ENCODE data around the gene EMX2.

The EMX2 gene

DNA sequence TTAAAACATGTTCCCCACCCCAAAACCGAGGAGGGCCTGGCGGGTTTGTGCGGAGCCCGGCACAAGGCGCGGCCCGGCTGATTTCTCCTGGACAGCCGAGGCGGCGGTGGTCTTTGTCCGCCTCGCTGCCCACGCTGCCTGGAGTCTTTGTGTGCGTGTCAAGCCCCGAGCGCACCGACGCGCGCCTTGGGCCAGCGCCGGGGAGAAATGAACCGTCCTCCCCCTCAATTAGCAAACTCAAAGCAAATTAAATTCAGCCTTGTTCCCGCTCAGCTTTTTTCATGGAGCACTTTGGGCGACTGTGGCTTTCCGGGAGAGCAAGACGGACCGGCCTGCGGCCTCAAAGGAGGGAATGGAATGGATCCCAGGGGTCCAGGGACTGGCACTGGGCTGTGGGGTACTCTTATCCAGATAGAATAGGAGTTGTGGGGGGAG, 4.1 kb downstream of the EMX2 start:
- ChIA-PET POLR2A (no interaction called here), CTCF (no interaction called here)
- TF ChIP-seq FOXA1 (IDR thresholded peaks at IDR 0.05) = no peak
- TF ChIP-seq TARDBP (IDR thresholded peaks at IDR 0.05) = no peak
- no peak for TF ChIP-seq ZNF384 (IDR thresholded peaks at IDR 0.05)
- DNase-seq (ENCODE audit: extremely low spot score) = no peak

DNA sequence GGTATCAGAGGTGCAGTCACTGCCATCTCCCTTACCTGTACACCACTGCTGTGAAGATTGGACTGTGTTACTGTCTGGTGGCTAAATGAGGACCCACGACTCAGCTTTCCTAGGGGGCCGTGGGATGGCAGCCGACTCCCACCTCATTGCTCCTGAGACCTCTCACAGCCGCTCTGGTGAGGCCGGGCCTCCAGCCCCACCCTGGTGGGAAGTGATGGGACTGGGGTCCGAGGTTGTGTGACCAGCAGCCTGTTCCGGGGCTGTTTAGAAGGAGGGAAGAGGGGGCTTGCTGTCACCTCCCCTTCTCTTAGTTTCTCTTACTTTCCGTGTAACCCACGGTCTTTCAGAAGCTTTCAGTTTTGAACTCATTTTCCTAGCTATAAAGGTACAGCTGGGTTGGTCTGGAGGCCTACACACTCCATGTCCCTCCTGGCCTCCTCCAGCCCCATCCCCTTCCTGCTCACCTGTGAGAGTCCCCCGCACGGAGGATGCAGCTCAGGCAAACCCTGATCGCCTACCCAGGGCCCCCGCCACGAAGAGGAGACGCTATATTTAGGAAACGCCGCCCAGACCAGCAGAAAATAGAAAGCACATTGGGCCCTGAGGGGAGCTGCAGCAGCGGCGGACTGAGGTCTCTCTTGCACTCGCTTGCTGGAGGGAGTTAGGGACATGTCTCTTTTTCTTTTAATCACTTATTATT, 4.6 kb downstream of the EMX2 start:
- TF ChIP-seq ELF4 (IDR thresholded peaks at IDR 0.05) (no peak), LEF1 (IDR thresholded peaks at IDR 0.05; ENCODE audit: borderline replicate concordance) (no peak), NFRKB (IDR thresholded peaks at IDR 0.05) (no peak), L3MBTL2 (conservative IDR thresholded peaks at IDR 0.05) (no peak), FOXK2 (IDR thresholded peaks at IDR 0.05) (no peak), CTBP1 (IDR thresholded peaks at IDR 0.05; ENCODE audit: borderline replicate concordance) (no peak)
- ChIA-PET CTCF (no interaction called here), POLR2A (no interaction called here)
- no peak for DNase-seq (ENCODE audit: extremely low spot score)

DNA sequence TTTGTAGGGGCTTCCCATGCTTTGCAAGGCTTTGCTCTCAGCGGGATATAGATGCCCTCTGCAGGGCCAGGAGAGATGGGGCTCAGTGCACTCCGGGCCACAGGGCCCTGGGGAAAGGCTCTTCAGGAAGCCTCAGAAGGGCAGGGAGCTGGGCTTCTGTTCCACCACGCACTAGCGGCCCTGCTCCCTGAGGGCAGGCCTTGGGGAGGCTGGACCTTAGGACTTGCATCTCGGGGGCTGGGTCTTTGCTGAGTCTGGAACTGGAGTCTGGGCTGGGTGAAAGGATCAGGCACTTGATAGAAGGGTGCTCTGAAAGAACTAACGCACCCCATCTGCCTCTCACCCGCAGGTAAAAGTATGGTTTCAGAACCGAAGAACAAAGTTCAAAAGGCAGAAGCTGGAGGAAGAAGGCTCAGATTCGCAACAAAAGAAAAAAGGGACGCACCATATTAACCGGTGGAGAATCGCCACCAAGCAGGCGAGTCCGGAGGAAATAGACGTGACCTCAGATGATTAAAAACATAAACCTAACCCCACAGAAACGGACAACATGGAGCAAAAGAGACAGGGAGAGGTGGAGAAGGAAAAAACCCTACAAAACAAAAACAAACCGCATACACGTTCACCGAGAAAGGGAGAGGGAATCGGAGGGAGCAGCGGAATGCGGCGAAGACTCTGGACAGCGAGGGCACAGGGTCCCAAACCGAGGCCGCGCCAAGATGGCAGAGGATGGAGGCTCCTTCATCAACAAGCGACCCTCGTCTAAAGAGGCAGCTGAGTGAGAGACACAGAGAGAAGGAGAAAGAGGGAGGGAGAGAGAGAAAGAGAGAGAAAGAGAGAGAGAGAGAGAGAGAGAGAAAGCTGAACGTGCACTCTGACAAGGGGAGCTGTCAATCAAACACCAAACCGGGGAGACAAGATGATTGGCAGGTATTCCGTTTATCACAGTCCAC, 5.4 kb downstream of the EMX2 start:
- DNase-seq (ENCODE audit: extremely low spot score) = no peak
- CTCF ChIA-PET = no interaction called here
- TF ChIP-seq, protein P1, sequence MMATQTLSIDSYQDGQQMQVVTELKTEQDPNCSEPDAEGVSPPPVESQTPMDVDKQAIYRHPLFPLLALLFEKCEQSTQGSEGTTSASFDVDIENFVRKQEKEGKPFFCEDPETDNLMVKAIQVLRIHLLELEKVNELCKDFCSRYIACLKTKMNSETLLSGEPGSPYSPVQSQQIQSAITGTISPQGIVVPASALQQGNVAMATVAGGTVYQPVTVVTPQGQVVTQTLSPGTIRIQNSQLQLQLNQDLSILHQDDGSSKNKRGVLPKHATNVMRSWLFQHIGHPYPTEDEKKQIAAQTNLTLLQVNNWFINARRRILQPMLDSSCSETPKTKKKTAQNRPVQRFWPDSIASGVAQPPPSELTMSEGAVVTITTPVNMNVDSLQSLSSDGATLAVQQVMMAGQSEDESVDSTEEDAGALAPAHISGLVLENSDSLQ (IDR thresholded peaks at IDR 0.05) = peak; percentile 95
- no peak for TF ChIP-seq BHLHE40 (IDR thresholded peaks at IDR 0.05; ENCODE audit: borderline replicate concordance)
- TF ChIP-seq ZNF384 (IDR thresholded peaks at IDR 0.05) = no peak
- no peak for TF ChIP-seq NFRKB (IDR thresholded peaks at IDR 0.05)
- no peak for TF ChIP-seq L3MBTL2 (conservative IDR thresholded peaks at IDR 0.05)
- no peak for TF ChIP-seq SP1 (IDR thresholded peaks at IDR 0.05)
- no peak for TF ChIP-seq TARDBP (IDR thresholded peaks at IDR 0.05)
- TF ChIP-seq FOXK2 (IDR thresholded peaks at IDR 0.05) = no peak
- POLR2A ChIA-PET = no interaction called here

DNA sequence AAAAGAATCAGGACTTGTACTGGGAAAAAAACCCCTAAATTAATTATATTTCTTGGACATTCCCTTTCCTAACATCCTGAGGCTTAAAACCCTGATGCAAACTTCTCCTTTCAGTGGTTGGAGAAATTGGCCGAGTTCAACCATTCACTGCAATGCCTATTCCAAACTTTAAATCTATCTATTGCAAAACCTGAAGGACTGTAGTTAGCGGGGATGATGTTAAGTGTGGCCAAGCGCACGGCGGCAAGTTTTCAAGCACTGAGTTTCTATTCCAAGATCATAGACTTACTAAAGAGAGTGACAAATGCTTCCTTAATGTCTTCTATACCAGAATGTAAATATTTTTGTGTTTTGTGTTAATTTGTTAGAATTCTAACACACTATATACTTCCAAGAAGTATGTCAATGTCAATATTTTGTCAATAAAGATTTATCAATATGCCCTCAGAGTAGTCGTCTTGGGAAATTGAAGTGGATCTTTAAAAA, 6.6 kb downstream of the EMX2 start:
- TF ChIP-seq NFRKB (IDR thresholded peaks at IDR 0.05) (no peak), FOXK2 (IDR thresholded peaks at IDR 0.05) (no peak)
- no peak for DNase-seq (ENCODE audit: extremely low spot score)
- CTCF ChIA-PET = no interaction called here
- POLR2A ChIA-PET = no interaction called here

DNA sequence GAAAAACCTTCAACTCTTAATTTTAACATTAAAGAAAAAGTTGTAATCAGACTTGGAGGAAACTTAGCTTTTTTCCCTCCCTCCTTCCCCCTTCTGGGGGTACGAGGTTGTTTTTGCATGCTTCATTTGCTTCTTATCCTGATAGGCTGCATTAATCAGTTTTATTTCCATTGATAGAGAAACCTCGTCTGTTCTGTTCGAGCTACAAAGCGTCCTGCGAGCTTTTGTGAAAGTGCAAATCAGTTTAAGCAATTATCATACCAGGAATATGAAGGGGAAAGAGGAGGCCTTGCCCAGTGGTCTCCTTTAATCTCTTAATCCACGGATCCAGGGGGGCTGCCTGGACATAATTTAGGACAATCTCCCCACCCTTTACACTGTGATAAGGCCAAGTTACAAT, 7.5 kb downstream of the EMX2 start:
- POLR2A ChIA-PET = no interaction called here
- CTCF ChIA-PET = no interaction called here
- no peak for DNase-seq (ENCODE audit: extremely low spot score)
- TF ChIP-seq TARDBP (IDR thresholded peaks at IDR 0.05) (no peak), FOXA1 (IDR thresholded peaks at IDR 0.05) (no peak), FOXM1 (IDR thresholded peaks at IDR 0.05; ENCODE audit: borderline replicate concordance) (no peak), SP1 (IDR thresholded peaks at IDR 0.05) (no peak), LEF1 (IDR thresholded peaks at IDR 0.05; ENCODE audit: borderline replicate concordance) (no peak), ZNF384 (IDR thresholded peaks at IDR 0.05) (no peak), CTBP1 (IDR thresholded peaks at IDR 0.05; ENCODE audit: borderline replicate concordance) (no peak), L3MBTL2 (conservative IDR thresholded peaks at IDR 0.05) (no peak), BHLHE40 (IDR thresholded peaks at IDR 0.05; ENCODE audit: borderline replicate concordance) (no peak), SUZ12 (IDR thresholded peaks at IDR 0.05) (no peak), NFRKB (IDR thresholded peaks at IDR 0.05) (no peak), ARNT (IDR thresholded peaks at IDR 0.05) (no peak), ELF4 (IDR thresholded peaks at IDR 0.05) (no peak)
- TF ChIP-seq, protein P1 (IDR thresholded peaks at IDR 0.05) = no peak

DNA sequence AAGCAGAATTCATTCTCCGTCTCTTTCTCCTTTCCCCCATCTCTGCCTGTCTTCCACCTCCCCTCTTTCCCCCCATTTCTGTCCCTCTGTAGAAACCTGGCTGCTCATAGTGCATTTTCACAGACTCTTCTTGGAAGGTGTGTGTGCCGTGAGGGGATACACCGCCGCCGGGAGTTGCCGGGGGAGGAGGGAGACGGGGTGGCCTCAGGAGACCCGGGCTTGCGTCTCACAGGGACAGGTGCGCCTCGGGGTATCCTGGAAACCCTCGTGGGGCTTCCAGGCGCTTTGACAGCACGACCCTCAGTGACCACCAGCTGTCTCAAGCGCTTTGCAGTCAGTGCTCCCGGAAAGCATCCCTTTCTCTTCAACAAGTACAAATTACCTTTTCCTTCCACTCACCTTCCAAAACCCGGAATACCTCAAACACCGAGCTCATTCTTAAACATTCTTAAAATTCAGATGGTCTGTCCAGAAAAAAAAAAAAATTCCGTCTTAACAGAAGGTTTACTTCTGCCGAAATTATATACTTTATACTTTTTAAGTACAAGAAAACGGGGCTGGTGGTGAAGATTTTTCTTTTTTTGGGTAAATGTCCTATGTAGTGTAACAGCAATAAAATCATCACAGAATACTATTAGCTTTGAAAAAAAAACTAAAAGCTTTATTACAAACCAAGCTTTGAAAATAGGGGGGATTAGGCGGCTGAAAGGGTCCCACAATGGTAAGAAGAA, 8.2 kb downstream of the EMX2 start:
- CTCF ChIA-PET = interaction anchor here (0.6 kb wide), 1 partner anchor 13 kb away, joined by 4 read pairs; no protein-coding TSS in a partner anchor
- TF ChIP-seq HDGF (IDR thresholded peaks at IDR 0.05; ENCODE audit: borderline replicate concordance) (no peak), L3MBTL2 (conservative IDR thresholded peaks at IDR 0.05) (no peak), TARDBP (IDR thresholded peaks at IDR 0.05) (no peak), ZNF384 (IDR thresholded peaks at IDR 0.05) (no peak), FOXM1 (IDR thresholded peaks at IDR 0.05; ENCODE audit: borderline replicate concordance) (no peak), SUZ12 (IDR thresholded peaks at IDR 0.05) (no peak), BHLHE40 (IDR thresholded peaks at IDR 0.05; ENCODE audit: borderline replicate concordance) (no peak), LEF1 (IDR thresholded peaks at IDR 0.05; ENCODE audit: borderline replicate concordance) (no peak), CTBP1 (IDR thresholded peaks at IDR 0.05; ENCODE audit: borderline replicate concordance) (no peak), ARNT (IDR thresholded peaks at IDR 0.05) (no peak), NFRKB (IDR thresholded peaks at IDR 0.05) (no peak), FOXA1 (IDR thresholded peaks at IDR 0.05) (no peak), FOXK2 (IDR thresholded peaks at IDR 0.05) (no peak), SP1 (IDR thresholded peaks at IDR 0.05) (no peak), ELF4 (IDR thresholded peaks at IDR 0.05) (no peak)
- TF ChIP-seq, protein P1 (IDR thresholded peaks at IDR 0.05) = no peak
- POLR2A ChIA-PET = no interaction called here
- no peak for DNase-seq (ENCODE audit: extremely low spot score)

Data from HEK293T (cell line).